HFFc6 (cell line): ENCODE data around the gene ATG3. TPM values are rescaled to one million over a fixed set of nuclear protein-coding genes. Genes with fewer than 3 reads are reported as not detected.
A peak's percentile ranks its signal among the peaks of the same experiment; 100 is the strongest.
"Not testable (repeated sequence)": the region's sequence is repeated elsewhere in the genome, so short reads cannot be mapped to it uniquely, and the experiment has no call there.

ENCODE experiments used
- DNase-seq: peaks from one replicate; pipeline ENCODE4 v3.0.0-alpha.2; 2018
- H3K27ac Mint-ChIP-seq: 2 replicates; pipeline ENCODE4 v1.8.0; 2020; ENCODE audit warnings: mild to moderate bottlenecking, mixed read lengths
- H3K27me3 Mint-ChIP-seq: 2 replicates; pipeline ENCODE4 v1.8.0; 2021; ENCODE audit warnings: mild to moderate bottlenecking, moderate library complexity, mixed read lengths; ENCODE audit not compliant: insufficient read depth
- H3K36me3 Mint-ChIP-seq: 2 replicates; pipeline ENCODE4 v1.8.0; 2021; ENCODE audit warnings: low read depth, mixed read lengths
- H3K4me1 Mint-ChIP-seq: 2 replicates; pipeline ENCODE4 v1.8.0; 2020; ENCODE audit warnings: low read depth, mixed read lengths
- H3K4me3 Mint-ChIP-seq: 2 replicates; pipeline ENCODE4 v1.8.0; 2020; ENCODE audit warnings: mild to moderate bottlenecking, moderate library complexity, mixed read lengths
- H3K9me3 Mint-ChIP-seq: 2 replicates; pipeline ENCODE4 v1.8.0; 2020; ENCODE audit warnings: mild to moderate bottlenecking, mixed read lengths
- CTCF ChIP-seq: fragments of 200-600 bp; sonication (generic); IDR thresholded peaks from 2 replicates; pipeline ENCODE4 v1.5.0; 2021; ENCODE audit warnings: antibody characterized with exemption, mild to moderate bottlenecking
- total RNA-seq, 6 experiments: library from RNA; stranded (reverse); fragmentation: NEBNext Ultra II Directional; extraction: Animal tissue kit (Norgen Biotek cat#: 25700); gene quantifications; 2 replicates in 1 of 6; 3 replicates in 5 of 6; pipeline ENCODE4 v1.2.3, GENCODE V29; 2021

ATG3 gene
- total RNA-seq, 6 experiments from 2014 or later = 61.8 to 75.9 (median 71.5) TPM

GRCh38 chr3:112579697-112580096, 17.9 kb upstream of the ATG3 start:
- DNase-seq = peak; percentile 76
- no peak for TF ChIP-seq CTCF
- Mint-ChIP-seq H3K36me3 (peaks cover 10% of the 10 kb centered on the region), H3K4me3 (no peak overlapping the region), H3K9me3 (no peaks in the 10 kb centered on the region), H3K27ac (peak overlapping the region; percentile 79), H3K4me1 (peaks cover 32% of the 10 kb centered on the region), H3K27me3 (no peaks in the 10 kb centered on the region)

- peaks cover 32% of the 10 kb centered on the region for H3K4me1 Mint-ChIP-seq
- no peak for DNase-seq
- H3K4me3 Mint-ChIP-seq = no peak overlapping the region
- H3K27ac Mint-ChIP-seq = peak overlapping the region; percentile 79
- H3K36me3 Mint-ChIP-seq = peaks cover 10% of the 10 kb centered on the region
- no peaks in the 10 kb centered on the region for H3K27me3 Mint-ChIP-seq
- TF ChIP-seq CTCF = no peak
- no peaks in the 10 kb centered on the region for H3K9me3 Mint-ChIP-seq
Measured at GRCh38 chr3:112579232-112579631, 17.5 kb upstream of the ATG3 start.

- H3K27me3 Mint-ChIP-seq = no peaks in the 10 kb centered on the region
- DNase-seq = no peak
- TF ChIP-seq CTCF = no peak
Measured at GRCh38 chr3:112572701-112573100, 10.9 kb upstream of the ATG3 start.

GRCh38 chr3:112569265-112569664, 7.5 kb upstream of the ATG3 start:
- H3K27ac Mint-ChIP-seq = no peak overlapping the region
- peaks cover 21% of the 10 kb centered on the region for H3K36me3 Mint-ChIP-seq
- peaks cover 12% of the 10 kb centered on the region for H3K4me1 Mint-ChIP-seq
- DNase-seq = no peak
- no peaks in the 10 kb centered on the region for H3K27me3 Mint-ChIP-seq
- no peak overlapping the region for H3K4me3 Mint-ChIP-seq
- TF ChIP-seq CTCF = no peak
- no peaks in the 10 kb centered on the region for H3K9me3 Mint-ChIP-seq

More at GRCh38 chr3:112572701-112573100, 10.9 kb upstream of the ATG3 start:
- Mint-ChIP-seq H3K4me3 (no peak overlapping the region), H3K4me1 (peaks cover 14% of the 10 kb centered on the region), H3K27ac (no peak overlapping the region), H3K36me3 (peaks cover 16% of the 10 kb centered on the region), H3K9me3 (no peaks in the 10 kb centered on the region)

GRCh38 chr3:112568642-112569041, 6.9 kb upstream of the ATG3 start:
- no peak overlapping the region for H3K27ac Mint-ChIP-seq
- H3K9me3 Mint-ChIP-seq = no peaks in the 10 kb centered on the region
- H3K4me1 Mint-ChIP-seq = peaks cover 12% of the 10 kb centered on the region
- TF ChIP-seq CTCF = no peak
- no peak for DNase-seq
- peaks cover 21% of the 10 kb centered on the region for H3K36me3 Mint-ChIP-seq
- no peak overlapping the region for H3K4me3 Mint-ChIP-seq
- H3K27me3 Mint-ChIP-seq = no peaks in the 10 kb centered on the region

- H3K4me1 Mint-ChIP-seq = peaks cover 23% of the 10 kb centered on the region
- DNase-seq = no peak
- no peak for TF ChIP-seq CTCF
- no peaks in the 10 kb centered on the region for H3K9me3 Mint-ChIP-seq
- peaks cover 10% of the 10 kb centered on the region for H3K36me3 Mint-ChIP-seq
- peaks cover 3% of the 10 kb centered on the region; the same call in 1 of the 2 replicates for H3K27me3 Mint-ChIP-seq
- no peak overlapping the region for H3K27ac Mint-ChIP-seq
- no peak overlapping the region for H3K4me3 Mint-ChIP-seq
Measured at GRCh38 chr3:112564940-112565305, 3.2 kb upstream of the ATG3 start.

- H3K4me3 Mint-ChIP-seq, H3K9me3 Mint-ChIP-seq, DNase-seq, H3K27me3 Mint-ChIP-seq, H3K27ac Mint-ChIP-seq: not testable (repeated sequence)
- Mint-ChIP-seq H3K36me3 (peaks cover 10% of the 10 kb centered on the region), H3K4me1 (peaks cover 29% of the 10 kb centered on the region)
Measured at GRCh38 chr3:112564247-112564939, 2.6 kb upstream of the ATG3 start.
